Measurements from ENCODE around the gene RPS6KA1. TPM values are rescaled to one million over a fixed set of nuclear protein-coding genes. Genes with fewer than 3 reads are reported as not detected.

The RPS6KA1 gene
- total and polyA plus RNA-seq, 2 of the 13 experiments (the other 11 are each of a cell fraction or from before 2014, with no cell fraction given): 19.6 to 24.2 TPM

GRCh38 chr1:26530410-26530894 is 891 bp downstream of the RPS6KA1 start (continued):
- TF ChIP-seq ZNF770 (CRISPR knock-in tag; IDR thresholded peaks at IDR 0.05) (no peak), ZBTB10 (CRISPR knock-in tag; IDR thresholded peaks at IDR 0.05; ENCODE audit: borderline replicate concordance) (no peak), IRF2 (CRISPR knock-in tag; IDR thresholded peaks at IDR 0.05) (no peak), GPBP1L1 (CRISPR knock-in tag; IDR thresholded peaks at IDR 0.05) (no peak), ZNF142 (CRISPR knock-in tag; IDR thresholded peaks at IDR 0.05) (no peak), ZNF761 (CRISPR knock-in tag; conservative IDR thresholded peaks at IDR 0.05) (no peak), FOXP4 (CRISPR knock-in tag; IDR thresholded peaks at IDR 0.05) (no peak), ZBTB7B (CRISPR knock-in tag; IDR thresholded peaks at IDR 0.05) (no peak), ZFYVE20 (CRISPR knock-in tag; IDR thresholded peaks at IDR 0.05; ENCODE audit: borderline replicate concordance, low read depth) (no peak), ZNF775 (CRISPR knock-in tag; IDR thresholded peaks at IDR 0.05; ENCODE audit: borderline replicate concordance) (no peak), ZBTB38 (CRISPR knock-in tag; IDR thresholded peaks at IDR 0.05) (no peak)
